GM12878 (cell line): ENCODE data around the gene SERTAD2. TPM values are rescaled to one million over a fixed set of nuclear protein-coding genes. Genes with fewer than 3 reads are reported as not detected.
A peak's percentile ranks its signal among the peaks of the same experiment; 100 is the strongest.

ENCODE experiments used
- ATAC-seq: fragments of 200-7000 bp; cut with Tn5 transposase; 3 replicates; pipeline ENCODE4 v1.9.1; 2020; ENCODE audit warnings: mild to moderate bottlenecking, moderate library complexity
- BruUV-seq: library from RNA; stranded (reverse); fragments of 400-500 nt; replicated peaks from 2 replicates; lab custom pipeline; 2021; lab: Mats Ljungman, UMichigan
- CTCF ChIA-PET: fragments of 300-600 bp; sonication (Branson Sonifier 250); formaldehyde crosslinking; extraction: SDS; loops from one replicate; lab custom pipeline; 2021; ENCODE audit warnings: inconsistent platforms; lab: Yijun Ruan, JAX
- POLR2A ChIA-PET: fragments of 350-600 bp; formaldehyde crosslinking; extraction: SDS; loops from one replicate; lab custom pipeline; 2021; ENCODE audit warnings: inconsistent platforms; lab: Charles Lee
- RAD21 ChIA-PET: fragments of 300-600 bp; sonication (Branson Sonifier 250); formaldehyde crosslinking; loops from one replicate; lab custom pipeline; 2023; ENCODE audit warnings: antibody characterized with exemption; ENCODE audit not compliant: unreplicated experiment; lab: Charles Lee
- SMC1A ChIA-PET: fragments of 300-600 bp; sonication (Branson Sonifier 250); formaldehyde crosslinking; loops from one replicate; lab custom pipeline; 2023; ENCODE audit not compliant: unreplicated experiment, uncharacterized antibody; lab: Charles Lee
- DNase-seq: peaks from one replicate; pipeline ENCODE4 v3.0.0-alpha.2; 2011; ENCODE audit warnings: low read depth, low spot score
- FAIRE-seq: peaks from 3 replicates; lab custom pipeline; 2011; peaks lifted over from hg19 to GRCh38; lab: Jason Lieb, UNC
- H2AFZ ChIP-seq: 2 replicates; pipeline ENCODE4 v1.6.0; 2011; ENCODE audit warnings: low read depth, low read length, control low read depth; ENCODE audit not compliant: control insufficient read depth
- H3K27ac ChIP-seq: 2 replicates; pipeline ENCODE4 v1.5.1; 2011; ENCODE audit warnings: control low read depth; ENCODE audit not compliant: control insufficient read depth, insufficient read depth
- H3K27me3 ChIP-seq, 2 experiments: replicated peaks in 1 of 2; 2 replicates each; pipeline versions ENCODE4 v1.6.0 to v1.6.1; 2011; ENCODE audit warnings: low read length in 1 of 2; ENCODE audit not compliant: control insufficient read depth in 2 of 2, insufficient read depth in 2 of 2
- H3K36me3 ChIP-seq, 2 experiments: 2 replicates each; pipeline ENCODE4 v1.5.1; 2011; ENCODE audit warnings: low read length in 1 of 2; ENCODE audit not compliant: control insufficient read depth in 2 of 2, insufficient read depth in 2 of 2
- H3K4me1 ChIP-seq: 2 replicates; pipeline ENCODE4 v1.6.1; 2011; ENCODE audit warnings: mild to moderate bottlenecking, low read length, moderate library complexity, mixed read lengths; ENCODE audit not compliant: control insufficient read depth, insufficient read depth
- H3K4me2 ChIP-seq: 2 replicates; pipeline ENCODE4 v1.6.0; 2011; ENCODE audit warnings: control low read depth; ENCODE audit not compliant: control insufficient read depth, insufficient read depth
- H3K4me3 ChIP-seq: fragments of 200-600 bp; sonication (generic); 2 replicates; pipeline ENCODE4 v1.5.1; 2016
- H3K79me2 ChIP-seq: 2 replicates; pipeline ENCODE4 v1.6.0; 2011; ENCODE audit warnings: low read length; ENCODE audit not compliant: control insufficient read depth, insufficient read depth
- H3K9ac ChIP-seq: 2 replicates; pipeline ENCODE4 v1.8.0; 2011; ENCODE audit warnings: low read length, control low read depth, mixed read lengths; ENCODE audit not compliant: control insufficient read depth, insufficient read depth
- H3K9me3 ChIP-seq: replicated peaks from 3 replicates; pipeline ENCODE4 v1.5.1; 2011; ENCODE audit warnings: mild to moderate bottlenecking, low read length; ENCODE audit not compliant: control insufficient read depth, insufficient read depth
- H4K20me1 ChIP-seq: 2 replicates; pipeline ENCODE4 v1.6.0; 2011; ENCODE audit not compliant: control insufficient read depth, insufficient read depth
- ATF3 ChIP-seq: IDR thresholded peaks from 2 replicates; pipeline ENCODE4 v1.6.1; 2011; ENCODE audit warnings: low read depth, mild to moderate bottlenecking, low read length, moderate library complexity, borderline replicate concordance; ENCODE audit errors: extremely low read depth
- BCL11A ChIP-seq: IDR thresholded peaks from 2 replicates; pipeline ENCODE4 v1.6.1; 2011; ENCODE audit warnings: low read depth, low read length
- CTCF ChIP-seq, 3 experiments: IDR thresholded peaks in 2 of 3; conservative IDR thresholded peaks in 1 of 3; 2 replicates each; pipeline ENCODE4 v1.5.1; 2011; ENCODE audit warnings: low read depth in 3 of 3, low read length in 3 of 3, mild to moderate bottlenecking in 3 of 3, control low read depth in 2 of 3, moderate library complexity in 2 of 3, inconsistent platforms in 1 of 3, mixed read lengths in 1 of 3; ENCODE audit not compliant: control insufficient read depth in 2 of 3, insufficient read depth in 1 of 3; ENCODE audit errors: extremely low read depth in 1 of 3
- EGR1 ChIP-seq, 2 experiments: IDR thresholded peaks; 1 replicate in 1 of 2; 2 replicates in 1 of 2; pipeline ENCODE4 v1.6.1; 2011 to 2012; ENCODE audit warnings: low read depth in 2 of 2, low read length in 2 of 2, borderline replicate concordance in 1 of 2, mild to moderate bottlenecking in 1 of 2, moderate library complexity in 1 of 2
- FOXK2 ChIP-seq: fragments of 450-650 bp; IDR thresholded peaks from 2 replicates; pipeline ENCODE4 v1.6.1; 2017; ENCODE audit warnings: mild to moderate bottlenecking, moderate library complexity
- FOXM1 ChIP-seq: IDR thresholded peaks from 2 replicates; pipeline ENCODE4 v1.6.1; 2012; ENCODE audit warnings: low read depth, mild to moderate bottlenecking, inconsistent platforms, low read length, moderate library complexity
- LARP7 ChIP-seq: fragments of 450-650 bp; IDR thresholded peaks from 2 replicates; pipeline ENCODE4 v1.6.1; 2017; ENCODE audit warnings: mild to moderate bottlenecking
- NBN ChIP-seq: fragments of 450-650 bp; IDR thresholded peaks from 2 replicates; pipeline ENCODE4 v1.6.1; 2016
- NFXL1 ChIP-seq: fragments of 450-650 bp; IDR thresholded peaks from 2 replicates; pipeline ENCODE4 v1.6.1; 2017; ENCODE audit warnings: antibody characterized with exemption, mild to moderate bottlenecking, borderline replicate concordance
- NR2C1 ChIP-seq: fragments of 450-650 bp; IDR thresholded peaks from 2 replicates; pipeline ENCODE4 v1.6.1; 2017; ENCODE audit warnings: antibody characterized with exemption, mild to moderate bottlenecking, moderate library complexity
- PML ChIP-seq: IDR thresholded peaks from 2 replicates; pipeline ENCODE4 v1.6.1; 2012; ENCODE audit warnings: low read length, inconsistent platforms
- TARDBP ChIP-seq: IDR thresholded peaks from 2 replicates; pipeline ENCODE4 v1.6.1; 2016; ENCODE audit warnings: borderline replicate concordance
- TCF3 ChIP-seq: IDR thresholded peaks from 2 replicates; pipeline ENCODE4 v1.6.1; 2012; ENCODE audit warnings: low read depth, mild to moderate bottlenecking, low read length, borderline replicate concordance; ENCODE audit not compliant: insufficient read depth
- TCF7 ChIP-seq: IDR thresholded peaks from 2 replicates; pipeline ENCODE4 v1.6.1; 2014; ENCODE audit warnings: antibody characterized with exemption, borderline replicate concordance
- ZNF592 ChIP-seq: fragments of 450-650 bp; IDR thresholded peaks from 2 replicates; pipeline ENCODE4 v1.6.1; 2017; ENCODE audit warnings: mild to moderate bottlenecking, moderate library complexity
- WGBS: methylation state at CpG from one replicate; pipeline ENCODE4 v1.1.6; 2016; ENCODE audit warnings: low lambda C conversion rate; ENCODE audit not compliant: insufficient replicate concordance, insufficient coverage; ENCODE audit errors: missing lambda C conversion rate; 5-methylcytosine and 5-hydroxymethylcytosine counted together
- in situ Hi-C: fragments of 300-500 bp; cut with MboI; formaldehyde crosslinking; loops from 9 replicates; pipeline ENCODE4 v1.14.3; 2018; ENCODE audit warnings: mixed read lengths
- intact Hi-C: fragments of 100-400 bp; cut with micrococcal nuclease; formaldehyde crosslinking; loops from one replicate; pipeline ENCODE4 v1.14.2; 2022; ENCODE audit not compliant: unreplicated experiment
- polyA plus RNA-seq, 11 experiments: library from polyadenylated mRNA; depleted of rRNA in 4 of 11; unstranded in 6 of 11; stranded (reverse) in 5 of 11; fragments of >200 nt; fragmentation: Nextera tagmentation in 4 of 11; fragmentation: Illumina TruSeq in 1 of 11; extraction: Ambion mirVana in 4 of 11; extraction: Trizol in 1 of 11; gene quantifications; 1 replicate in 1 of 11; 2 replicates in 10 of 11; pipeline versions ENCODE4 v1.2.1 to v1.2.3, GENCODE V29; 2011 to 2016; ENCODE audit warnings: inconsistent platforms in 2 of 11, missing spikeins in 2 of 11, low read depth in 1 of 11
- total RNA-seq, 4 experiments: library from RNA; depleted of rRNA in 3 of 4; stranded (reverse); fragments of >200 nt in 3 of 4; fragmentation: Illumina TruSeq in 1 of 4; extraction: Trizol in 1 of 4; gene quantifications; 2 replicates each; pipeline versions ENCODE4 v1.2.1 to v1.2.3, GENCODE V29; 2013 to 2021

SERTAD2 gene
- total and polyA plus RNA-seq, 10 of the 15 experiments (the other 5 are each of a cell fraction or from before 2014, with no cell fraction given) = 7.9 to 28.7 (median 20.1) TPM

GRCh38 chr2:64700133-64700809 is 46.6 kb upstream of the SERTAD2 start:
- intact Hi-C loops (no loop called here), in situ Hi-C loops (no loop called here)
- ChIA-PET CTCF (interaction anchor here (0.8 to 1.2 kb wide), 6 partner anchors 29 to 113 kb away, joined by 3 to 9 read pairs (median 4); partner anchors contain the start of gene SERTAD2), POLR2A (interaction anchor here (0.7 to 1.5 kb wide), 7 partner anchors 16 to 263 kb away, joined by 3 to 9 read pairs (median 7); partner anchors contain the start of gene SERTAD2), SMC1A (interaction anchor here (0.6 to 1.3 kb wide), 8 partner anchors 27 to 370 kb away, joined by 3 to 7 read pairs (median 4); partner anchors contain the start of gene SERTAD2), RAD21 (interaction anchor here (0.7 to 2.2 kb wide), 5 partner anchors 24 to 152 kb away, joined by 3 to 9 read pairs (median 3); no protein-coding TSS in a partner anchor)
- no peaks in the 10 kb centered on the region for H3K27me3 ChIP-seq
- peak overlapping the region; percentile 97 for H3K4me2 ChIP-seq
- BruUV-seq = TSS peak; percentile 84
- ATAC-seq = peak; percentile 35
- no peak for FAIRE-seq
- H3K79me2 ChIP-seq = peaks cover 55% of the 10 kb centered on the region
- H4K20me1 ChIP-seq = no peaks in the 10 kb centered on the region
- H3K4me1 ChIP-seq = peaks cover 58% of the 10 kb centered on the region
- H3K36me3 ChIP-seq = peaks cover 0 to 4% of the 10 kb centered on the region in 2 experiments; a peak in 2 of 4 replicates
- 42% methylated on average over 3 of the region's 5 CpGs for whole genome bisulfite sequencing
- peak overlapping the region; percentile 70 for H2AFZ ChIP-seq
- peak overlapping the region; percentile 98 for H3K27ac ChIP-seq
- peak overlapping the region; percentile 44 for H3K9ac ChIP-seq
- peak; percentile 62 for DNase-seq
- H3K9me3 ChIP-seq = no peaks in the 10 kb centered on the region; the same call in 2 of the 3 replicates
- H3K4me3 ChIP-seq = peak overlapping the region; percentile 15; the same call in 1 of the 2 replicates
- no peak for TF ChIP-seq PML
- no peak for TF ChIP-seq NFXL1
- no peak for TF ChIP-seq ATF3
- TF ChIP-seq FOXK2 = no peak
- TF ChIP-seq CTCF (IDR thresholded peaks at IDR 0.05 in 2 of 3, conservative IDR thresholded peaks at IDR 0.05 in 1 of 3; ENCODE audit: control insufficient read depth in 2 of 3, extremely low read depth in 1 of 3, insufficient read depth in 1 of 3, low read depth in 3 of 3, low read length in 3 of 3) = no peak
- no peak for TF ChIP-seq TCF7
- no peak for TF ChIP-seq EGR1 (IDR thresholded peaks at IDR 0.05; ENCODE audit: borderline replicate concordance in 1 of 2, low read depth in 2 of 2, low read length in 2 of 2)
- peak; percentile 17; the same call in 1 of the 2 replicates for TF ChIP-seq NBN
- TF ChIP-seq TCF3 = no peak
- TF ChIP-seq FOXM1 = peak; percentile 65; the same call in 1 of the 2 replicates
- no peak for TF ChIP-seq TARDBP
- no peak for TF ChIP-seq NR2C1
- 0 out of 2 replicates have a peak, but pooled peaks have one; percentile 47 for TF ChIP-seq BCL11A
- TF ChIP-seq ZNF592 = no peak
- no peak for TF ChIP-seq LARP7
